ENCODE data around the gene RHOT2. TPM values are rescaled to one million over a fixed set of nuclear protein-coding genes. Genes with fewer than 3 reads are reported as not detected.

Gene RHOT2
- total and polyA plus RNA-seq, 9 of the 15 experiments (the other 6 are each of a cell fraction or from before 2014, with no cell fraction given): 5.0 to 373 (median 112) TPM

- peak; percentile 2; the same call in 1 of the 2 replicates for TF ChIP-seq ZNF592 (IDR thresholded peaks at IDR 0.05)
- no peak for TF ChIP-seq TCFL5 (CRISPR knock-in tag; conservative IDR thresholded peaks at IDR 0.05)
- TF ChIP-seq MTA3 (IDR thresholded peaks at IDR 0.05; ENCODE audit: borderline replicate concordance): peak; percentile 62
- TF ChIP-seq THAP7 (CRISPR knock-in tag; IDR thresholded peaks at IDR 0.05): no peak
- TF ChIP-seq PPARD (CRISPR knock-in tag; IDR thresholded peaks at IDR 0.05): no peak
- no peak for TF ChIP-seq PBX2 (CRISPR knock-in tag; IDR thresholded peaks at IDR 0.05; ENCODE audit: low read depth)
- no peak for TF ChIP-seq PBX2 (tag; conservative IDR thresholded peaks at IDR 0.05; ENCODE audit: low read depth)
- TF ChIP-seq CXXC5 (CRISPR knock-in tag; IDR thresholded peaks at IDR 0.05): peak; percentile 97
- peak; percentile 45; the same call in 1 of the 2 replicates for TF ChIP-seq SP1 (CRISPR knock-in tag; IDR thresholded peaks at IDR 0.05)
- peak in 1 of 2 experiments; percentile 56; a peak in 2 of 4 replicates for TF ChIP-seq NONO (IDR thresholded peaks at IDR 0.05; ENCODE audit: low read depth in 2 of 2, low read length in 1 of 2)
- no peak; the same call in 1 of the 2 replicates for TF ChIP-seq HMGXB4 (CRISPR knock-in tag; IDR thresholded peaks at IDR 0.05)
- peak in 1 of 2 experiments; percentile 74; a peak in 1 of 4 replicates for TF ChIP-seq SIN3A (IDR thresholded peaks at IDR 0.05; ENCODE audit: borderline replicate concordance in 2 of 2, control insufficient read depth in 1 of 2, low read depth in 2 of 2, low read length in 2 of 2)
- TF ChIP-seq CREB3 (tag; conservative IDR thresholded peaks at IDR 0.05; ENCODE audit: low read depth): no peak
- TF ChIP-seq CCNT2 (IDR thresholded peaks at IDR 0.05; ENCODE audit: borderline replicate concordance, extremely low read depth, insufficient read length, low read depth, low read length): peak; percentile 76
Measured at GRCh38 chr16:641326-642188, 26.4 kb upstream of the RHOT2 start, which contains the start of gene MCRIP2 (continued).

Measured in K562 (cell line).